GM12878 (cell line): ENCODE results near the gene CUL9. TPM values are rescaled to one million over a fixed set of nuclear protein-coding genes. Genes with fewer than 3 reads are reported as not detected.

Experiments
- ASH2L ChIP-seq: fragments of 300-600, 200-600 bp; sonication (generic); IDR thresholded peaks from 2 replicates; pipeline ENCODE4 v1.6.1; 2017; ENCODE audit warnings: low read depth, mild to moderate bottlenecking, borderline replicate concordance
- BACH1 ChIP-seq: fragments of 450-650 bp; IDR thresholded peaks from 2 replicates; pipeline ENCODE4 v1.6.1; 2017; ENCODE audit warnings: mild to moderate bottlenecking, borderline replicate concordance
- CEBPB ChIP-seq, 2 experiments: fragments of 150-350 bp in 1 of 2; IDR thresholded peaks; 2 replicates each; pipeline ENCODE4 v1.6.1; 2012 to 2014; ENCODE audit warnings: low read depth in 2 of 2, low read length in 2 of 2, borderline replicate concordance in 1 of 2, inconsistent platforms in 1 of 2
- E2F8 ChIP-seq: fragments of 450-650 bp; IDR thresholded peaks from 2 replicates; pipeline ENCODE4 v1.6.1; 2018; ENCODE audit warnings: mild to moderate bottlenecking, low read depth, moderate library complexity; ENCODE audit not compliant: partially characterized antibody
- HDAC2 ChIP-seq: fragments of 200-600 bp; sonication (generic); IDR thresholded peaks from 2 replicates; pipeline ENCODE4 v1.6.1; 2017
- IKZF2 ChIP-seq, 2 experiments: fragments of 450-650 bp; IDR thresholded peaks; 2 replicates each; pipeline ENCODE4 v1.6.1; 2017; ENCODE audit warnings: mild to moderate bottlenecking in 2 of 2, moderate library complexity in 2 of 2
- IRF3 ChIP-seq: fragments of 450-650 bp; IDR thresholded peaks from 2 replicates; pipeline ENCODE4 v1.6.1; 2014; ENCODE audit warnings: mild to moderate bottlenecking
- LARP7 ChIP-seq: fragments of 450-650 bp; IDR thresholded peaks from 2 replicates; pipeline ENCODE4 v1.6.1; 2017; ENCODE audit warnings: mild to moderate bottlenecking
- MTA2 ChIP-seq: fragments of 450-650 bp; IDR thresholded peaks from 2 replicates; pipeline ENCODE4 v1.6.1; 2016; ENCODE audit warnings: low read depth, mild to moderate bottlenecking, moderate library complexity
- NFIC ChIP-seq: IDR thresholded peaks from 2 replicates; pipeline ENCODE4 v1.6.1; 2012; ENCODE audit warnings: low read depth, mild to moderate bottlenecking, inconsistent platforms, low read length, moderate library complexity
- NR2F1 ChIP-seq: fragments of 450-650 bp; conservative IDR thresholded peaks from 2 replicates; pipeline ENCODE4 v1.6.1; 2017; ENCODE audit warnings: mild to moderate bottlenecking
- PRDM15 ChIP-seq: fragments of 450-650 bp; formaldehyde crosslinking; IDR thresholded peaks from 2 replicates; pipeline ENCODE4 v1.4.0; 2020; ENCODE audit warnings: mild to moderate bottlenecking, moderate library complexity
- RAD51 ChIP-seq: fragments of 450-650 bp; IDR thresholded peaks from 2 replicates; pipeline ENCODE4 v1.6.1; 2016; ENCODE audit warnings: moderate library complexity, mild to moderate bottlenecking, inconsistent platforms
- SRF ChIP-seq, 2 experiments: IDR thresholded peaks; 2 replicates each; pipeline ENCODE4 v1.6.1; 2011; ENCODE audit warnings: low read depth in 2 of 2, low read length in 2 of 2, mild to moderate bottlenecking in 1 of 2, moderate library complexity in 1 of 2
- TARDBP ChIP-seq: IDR thresholded peaks from 2 replicates; pipeline ENCODE4 v1.6.1; 2016; ENCODE audit warnings: borderline replicate concordance
- TBL1XR1 ChIP-seq: IDR thresholded peaks from 2 replicates; pipeline ENCODE4 v1.6.1; 2012; ENCODE audit warnings: low read depth, low read length, improper control_type of control experiment
- ZNF207 ChIP-seq: fragments of 450-650 bp; IDR thresholded peaks from 2 replicates; pipeline ENCODE4 v1.6.1; 2014; ENCODE audit warnings: antibody characterized with exemption, mild to moderate bottlenecking, borderline replicate concordance
- ZNF274 ChIP-seq: IDR thresholded peaks from one replicate; pipeline ENCODE4 v1.8.0; 2011; ENCODE audit not compliant: insufficient read length, insufficient read depth
- ZNF384 ChIP-seq: IDR thresholded peaks from 2 replicates; pipeline ENCODE4 v1.6.1; 2012; ENCODE audit warnings: low read depth, mild to moderate bottlenecking, low read length, improper control_type of control experiment, borderline replicate concordance
- polyA plus RNA-seq, 11 experiments: library from polyadenylated mRNA; depleted of rRNA in 4 of 11; unstranded in 6 of 11; stranded (reverse) in 5 of 11; fragments of >200 nt; fragmentation: Nextera tagmentation in 4 of 11; fragmentation: Illumina TruSeq in 1 of 11; extraction: Ambion mirVana in 4 of 11; extraction: Trizol in 1 of 11; gene quantifications; 1 replicate in 1 of 11; 2 replicates in 10 of 11; pipeline versions ENCODE4 v1.2.1 to v1.2.3, GENCODE V29; 2011 to 2016; ENCODE audit warnings: inconsistent platforms in 2 of 11, missing spikeins in 2 of 11, low read depth in 1 of 11
- total RNA-seq, 4 experiments: library from RNA; depleted of rRNA in 3 of 4; stranded (reverse); fragments of >200 nt in 3 of 4; fragmentation: Illumina TruSeq in 1 of 4; extraction: Trizol in 1 of 4; gene quantifications; 2 replicates each; pipeline versions ENCODE4 v1.2.1 to v1.2.3, GENCODE V29; 2013 to 2021
- TF ChIP-seq, protein P1 (sequence below): fragments of 450-650 bp; IDR thresholded peaks from 2 replicates; pipeline ENCODE4 v1.6.1; 2018; ENCODE audit warnings: borderline replicate concordance, mild to moderate bottlenecking; ENCODE audit not compliant: partially characterized antibody

The CUL9 gene
- total and polyA plus RNA-seq, 10 of the 15 experiments (the other 5 are each of a cell fraction or from before 2014, with no cell fraction given) = 1.2 to 48.3 (median 17.2) TPM

DNA sequence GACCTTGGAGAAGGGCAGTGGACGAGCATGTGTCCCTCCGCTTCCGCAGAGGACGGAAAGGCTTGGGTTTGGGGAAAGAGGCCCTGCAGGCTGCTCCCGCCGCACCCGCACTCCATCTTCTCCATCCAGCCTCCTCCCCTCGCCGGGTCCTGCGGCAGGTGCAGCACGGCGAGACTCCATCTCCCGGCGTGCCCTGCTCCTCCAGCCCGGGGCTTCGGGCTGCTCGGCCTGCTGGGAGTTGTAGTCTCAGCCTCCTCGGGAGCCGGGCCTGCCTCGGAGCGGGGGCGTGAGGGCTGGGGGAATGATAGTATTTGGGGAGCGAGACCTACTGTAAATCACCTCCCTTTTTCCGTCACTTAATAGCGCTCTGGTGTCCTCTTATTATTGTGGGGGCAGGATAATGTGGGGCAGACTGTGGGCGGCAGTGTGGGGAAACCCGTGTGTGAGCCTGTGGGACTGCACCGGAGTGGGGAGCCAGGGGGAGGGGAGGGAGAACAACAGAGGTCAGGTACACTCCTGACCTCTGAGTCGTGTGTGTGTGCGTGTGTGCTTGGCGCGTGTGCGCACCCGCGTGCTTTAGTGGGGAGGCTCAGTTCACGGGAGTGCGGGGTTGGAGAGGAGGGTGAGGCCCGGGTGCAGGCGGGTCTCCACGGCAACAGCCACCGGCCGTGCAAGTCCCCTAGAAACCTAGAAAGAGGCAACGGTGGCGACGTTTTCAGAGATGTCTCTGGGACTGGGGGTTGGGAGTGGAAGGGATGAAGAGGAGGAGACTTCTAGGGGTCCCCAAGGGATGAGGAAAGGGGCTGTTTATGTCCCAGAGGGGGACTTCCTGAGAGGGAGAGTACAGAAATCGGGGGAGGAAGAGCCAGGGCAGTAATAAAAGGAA, 65.4 kb downstream of the CUL9 start (continued):
- TF ChIP-seq HDAC2 = no peak
- TF ChIP-seq ASH2L = no peak
- no peak for TF ChIP-seq PRDM15
- no peak for TF ChIP-seq ZNF207
- TF ChIP-seq NR2F1 = peak; percentile 99
- TF ChIP-seq, protein P1, sequence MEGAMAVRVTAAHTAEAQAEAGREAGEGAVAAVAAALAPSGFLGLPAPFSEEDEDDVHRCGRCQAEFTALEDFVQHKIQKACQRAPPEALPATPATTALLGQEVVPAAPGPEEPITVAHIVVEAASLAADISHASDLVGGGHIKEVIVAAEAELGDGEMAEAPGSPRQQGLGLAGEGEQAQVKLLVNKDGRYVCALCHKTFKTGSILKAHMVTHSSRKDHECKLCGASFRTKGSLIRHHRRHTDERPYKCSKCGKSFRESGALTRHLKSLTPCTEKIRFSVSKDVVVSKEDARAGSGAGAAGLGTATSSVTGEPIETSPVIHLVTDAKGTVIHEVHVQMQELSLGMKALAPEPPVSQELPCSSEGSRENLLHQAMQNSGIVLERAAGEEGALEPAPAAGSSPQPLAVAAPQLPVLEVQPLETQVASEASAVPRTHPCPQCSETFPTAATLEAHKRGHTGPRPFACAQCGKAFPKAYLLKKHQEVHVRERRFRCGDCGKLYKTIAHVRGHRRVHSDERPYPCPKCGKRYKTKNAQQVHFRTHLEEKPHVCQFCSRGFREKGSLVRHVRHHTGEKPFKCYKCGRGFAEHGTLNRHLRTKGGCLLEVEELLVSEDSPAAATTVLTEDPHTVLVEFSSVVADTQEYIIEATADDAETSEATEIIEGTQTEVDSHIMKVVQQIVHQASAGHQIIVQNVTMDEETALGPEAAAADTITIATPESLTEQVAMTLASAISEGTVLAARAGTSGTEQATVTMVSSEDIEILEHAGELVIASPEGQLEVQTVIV = peak; percentile 36
- no peak for TF ChIP-seq CEBPB (IDR thresholded peaks at IDR 0.05; ENCODE audit: borderline replicate concordance in 1 of 2, low read depth in 2 of 2, low read length in 2 of 2)
- TF ChIP-seq IKZF2 (IDR thresholded peaks at IDR 0.05) = peak; percentile 26 to 69
- no peak for TF ChIP-seq NFIC
- TF ChIP-seq E2F8 = no peak
- TF ChIP-seq IRF3 = no peak
- TF ChIP-seq TBL1XR1 = no peak
- TF ChIP-seq BACH1 = peak; percentile 74; the same call in 1 of the 2 replicates
- peak; percentile 63; the same call in 1 of the 2 replicates for TF ChIP-seq MTA2
- TF ChIP-seq ZNF274 = no peak
- peak; percentile 97 for TF ChIP-seq TARDBP
- TF ChIP-seq SRF (IDR thresholded peaks at IDR 0.05; ENCODE audit: low read depth in 2 of 2, low read length in 2 of 2) = 0 out of 4 replicates have a peak, but pooled peaks of 1 of the 2 experiments have one; percentile 45
- no peak for TF ChIP-seq ZNF384
- TF ChIP-seq LARP7 = peak; percentile 49; the same call in 1 of the 2 replicates
- TF ChIP-seq RAD51 = no peak
